OCI-LY1 (cell line): ENCODE results near the gene PLCE1.

Experiments used
- H2AFZ ChIP-seq: fragments of 200-600 bp; sonication (generic), shearing (Covaris generic); 2 replicates; pipeline ENCODE4 v1.6.0; 2014; ENCODE audit warnings: antibody characterized with exemption, mild to moderate bottlenecking, low read length
- H3F3A ChIP-seq: fragments of 200-600 bp; sonication (generic), shearing (Covaris generic); 2 replicates; pipeline ENCODE4 v1.6.0; 2014; ENCODE audit warnings: mild to moderate bottlenecking, antibody characterized with exemption, low read length, moderate library complexity; ENCODE audit not compliant: insufficient read depth
- H3K27ac ChIP-seq: fragments of 200-600 bp; sonication (generic); 2 replicates; pipeline ENCODE4 v1.5.1; 2014; ENCODE audit warnings: low read length, mixed run types, mild to moderate bottlenecking, low read depth; ENCODE audit not compliant: poor library complexity, severe bottlenecking
- H3K27me3 ChIP-seq: fragments of 200-600 bp; sonication (generic); 2 replicates; pipeline ENCODE4 v1.6.0; 2014; ENCODE audit warnings: antibody characterized with exemption, mild to moderate bottlenecking, low read length, moderate library complexity; ENCODE audit not compliant: insufficient read depth
- H3K36me3 ChIP-seq: fragments of 200-600 bp; sonication (generic); 2 replicates; pipeline ENCODE4 v1.6.1; 2014; ENCODE audit warnings: mild to moderate bottlenecking, antibody characterized with exemption, low read length, moderate library complexity, mixed read lengths; ENCODE audit not compliant: insufficient read depth
- H3K4me1 ChIP-seq: fragments of 200-600 bp; sonication (generic); 2 replicates; pipeline ENCODE4 v1.5.1; 2014; ENCODE audit warnings: mild to moderate bottlenecking, low read length, moderate library complexity; ENCODE audit not compliant: insufficient read depth, severe bottlenecking
- H3K4me2 ChIP-seq: fragments of 200-600 bp; sonication (generic), shearing (Covaris generic); 2 replicates; pipeline ENCODE4 v1.6.1; 2014; ENCODE audit warnings: low read length
- H3K4me3 ChIP-seq: fragments of 200-600 bp; sonication (generic); 2 replicates; pipeline ENCODE4 v1.5.1; 2014; ENCODE audit warnings: low read length, low read depth, mild to moderate bottlenecking, mixed read lengths; ENCODE audit not compliant: poor library complexity, severe bottlenecking
- H3K79me2 ChIP-seq: fragments of 200-600 bp; shearing (Covaris generic); 2 replicates; pipeline ENCODE4 v1.6.1; 2016; ENCODE audit warnings: mixed run types, low read length, mixed read lengths; ENCODE audit not compliant: insufficient read depth
- H3K9ac ChIP-seq: fragments of 200-600 bp; sonication (generic), shearing (Covaris generic); 2 replicates; pipeline ENCODE4 v1.6.1; 2014; ENCODE audit warnings: mild to moderate bottlenecking, low read length, mixed read lengths
- H3K9me2 ChIP-seq: fragments of 200-600 bp; sonication (generic), shearing (Covaris generic); 2 replicates; pipeline ENCODE4 v1.6.1; 2014; ENCODE audit warnings: low read depth, mild to moderate bottlenecking, low read length, mixed read lengths
- H3K9me3 ChIP-seq: fragments of 200-600 bp; shearing (Covaris generic); 2 replicates; pipeline ENCODE4 v1.6.1; 2014; ENCODE audit warnings: low read length, mixed read lengths
- H4K20me1 ChIP-seq: fragments of 200-600 bp; sonication (generic), shearing (Covaris generic); 2 replicates; pipeline ENCODE4 v1.6.0; 2016; ENCODE audit warnings: mild to moderate bottlenecking, low read length; ENCODE audit not compliant: insufficient read depth
- EZH2 ChIP-seq: fragments of 200-600 bp; sonication (generic), shearing (Covaris generic); IDR thresholded peaks from 2 replicates; pipeline ENCODE4 v1.8.0; 2017; ENCODE audit warnings: borderline replicate concordance, mixed run types, mild to moderate bottlenecking, antibody characterized with exemption, low read length, moderate library complexity, mixed read lengths
- TF ChIP-seq, protein P1 (sequence below): fragments of 200-600 bp; sonication (generic), shearing (Covaris generic); IDR thresholded peaks from 2 replicates; pipeline ENCODE4 v1.5.1; 2017; ENCODE audit warnings: mild to moderate bottlenecking, antibody characterized with exemption, low read length, moderate library complexity, mixed read lengths

The PLCE1 gene

DNA sequence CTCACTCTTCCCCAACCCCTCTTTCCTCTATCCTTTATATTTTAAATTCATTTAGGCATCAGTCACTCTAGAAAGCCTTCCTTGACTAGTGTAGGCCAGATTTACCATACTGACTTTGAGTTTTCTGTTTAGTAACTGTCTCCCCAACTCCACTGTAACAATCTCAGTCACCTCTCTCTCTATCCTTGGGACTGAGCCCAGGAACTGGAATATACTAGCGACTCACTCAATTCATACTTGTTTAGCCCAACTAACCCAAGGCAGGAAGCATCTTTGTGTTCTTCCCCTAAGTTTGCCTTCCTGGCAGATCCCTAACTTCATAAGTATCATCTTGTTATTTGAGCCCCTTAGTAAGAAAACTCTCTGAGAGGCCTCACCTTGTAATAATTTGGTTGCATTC lies 19.1 kb downstream of the PLCE1 start:
- Histone ChIP-seq H3K9me2 (no peaks in the 10 kb centered on the region), H3K9me3 (no peaks in the 10 kb centered on the region), H3K36me3 (no peaks in the 10 kb centered on the region), H3K4me2 (no peak overlapping the region), H3K27ac (no peak overlapping the region), H3F3A (no peaks in the 10 kb centered on the region), H4K20me1 (no peaks in the 10 kb centered on the region), H3K79me2 (no peaks in the 10 kb centered on the region), H2AFZ (no peak overlapping the region), H3K9ac (no peak overlapping the region), H3K4me3 (no peak overlapping the region), H3K27me3 (no peaks in the 10 kb centered on the region), H3K4me1 (no peaks in the 10 kb centered on the region)
- TF ChIP-seq, protein P1, sequence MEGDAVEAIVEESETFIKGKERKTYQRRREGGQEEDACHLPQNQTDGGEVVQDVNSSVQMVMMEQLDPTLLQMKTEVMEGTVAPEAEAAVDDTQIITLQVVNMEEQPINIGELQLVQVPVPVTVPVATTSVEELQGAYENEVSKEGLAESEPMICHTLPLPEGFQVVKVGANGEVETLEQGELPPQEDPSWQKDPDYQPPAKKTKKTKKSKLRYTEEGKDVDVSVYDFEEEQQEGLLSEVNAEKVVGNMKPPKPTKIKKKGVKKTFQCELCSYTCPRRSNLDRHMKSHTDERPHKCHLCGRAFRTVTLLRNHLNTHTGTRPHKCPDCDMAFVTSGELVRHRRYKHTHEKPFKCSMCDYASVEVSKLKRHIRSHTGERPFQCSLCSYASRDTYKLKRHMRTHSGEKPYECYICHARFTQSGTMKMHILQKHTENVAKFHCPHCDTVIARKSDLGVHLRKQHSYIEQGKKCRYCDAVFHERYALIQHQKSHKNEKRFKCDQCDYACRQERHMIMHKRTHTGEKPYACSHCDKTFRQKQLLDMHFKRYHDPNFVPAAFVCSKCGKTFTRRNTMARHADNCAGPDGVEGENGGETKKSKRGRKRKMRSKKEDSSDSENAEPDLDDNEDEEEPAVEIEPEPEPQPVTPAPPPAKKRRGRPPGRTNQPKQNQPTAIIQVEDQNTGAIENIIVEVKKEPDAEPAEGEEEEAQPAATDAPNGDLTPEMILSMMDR: no peak
- TF ChIP-seq EZH2: no peak

DNA sequence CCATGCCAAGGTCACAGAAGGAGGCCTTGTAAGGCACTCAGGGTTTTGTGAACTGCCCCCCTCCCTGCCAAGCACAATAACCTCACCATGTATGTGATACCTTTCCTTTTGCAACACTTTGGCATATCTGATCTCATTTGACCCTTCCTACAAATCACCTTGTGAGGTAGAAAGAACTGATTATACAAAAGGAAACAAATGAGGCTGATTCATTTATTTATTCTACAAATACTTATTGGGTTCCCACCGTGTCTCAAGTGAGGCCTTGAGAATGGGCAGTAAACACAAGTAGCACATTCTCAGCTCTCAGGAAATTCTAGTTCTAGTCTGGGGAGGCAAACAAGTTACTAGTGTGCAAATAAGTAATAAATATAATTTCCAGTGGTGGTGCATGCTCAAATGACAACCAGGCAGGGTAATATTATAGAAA lies 19.6 kb downstream of the PLCE1 start:
- no peak for TF ChIP-seq EZH2
- TF ChIP-seq, protein P1: no peak
- Histone ChIP-seq H2AFZ (no peak overlapping the region), H4K20me1 (no peaks in the 10 kb centered on the region), H3K27ac (no peak overlapping the region), H3K27me3 (no peaks in the 10 kb centered on the region), H3K79me2 (no peaks in the 10 kb centered on the region), H3K9ac (no peak overlapping the region), H3K4me2 (no peak overlapping the region), H3F3A (no peaks in the 10 kb centered on the region), H3K36me3 (no peaks in the 10 kb centered on the region), H3K4me1 (no peaks in the 10 kb centered on the region), H3K4me3 (no peak overlapping the region), H3K9me3 (no peaks in the 10 kb centered on the region), H3K9me2 (no peaks in the 10 kb centered on the region)

DNA sequence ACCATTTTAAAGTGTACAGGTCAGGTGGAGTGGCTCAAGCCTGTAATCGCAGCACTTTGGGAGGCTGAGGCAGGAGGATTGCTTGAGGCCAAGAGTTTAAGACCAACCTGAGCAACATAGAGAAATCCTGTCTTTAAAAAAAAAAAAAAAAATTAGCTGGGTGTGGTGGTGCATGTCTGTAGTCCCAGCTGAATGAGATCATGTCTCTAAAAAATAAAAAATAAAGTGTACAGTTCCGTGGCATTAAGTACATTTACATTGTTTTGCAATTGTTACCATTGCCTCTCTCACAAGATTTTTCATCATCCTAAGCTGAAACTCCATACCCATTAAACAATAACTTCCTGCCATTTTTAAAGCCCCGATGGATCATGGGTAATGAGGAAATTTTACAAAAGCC lies 20.6 kb downstream of the PLCE1 start:
- no peaks in the 10 kb centered on the region for H3K4me1 ChIP-seq
- no peaks in the 10 kb centered on the region for H3F3A ChIP-seq
- no peaks in the 10 kb centered on the region for H3K27me3 ChIP-seq
- H3K4me3 ChIP-seq: no peak overlapping the region
- no peaks in the 10 kb centered on the region for H3K36me3 ChIP-seq
- no peak overlapping the region for H2AFZ ChIP-seq
- H4K20me1 ChIP-seq: no peaks in the 10 kb centered on the region
- no peak overlapping the region for H3K9ac ChIP-seq
- no peak overlapping the region for H3K27ac ChIP-seq
- no peaks in the 10 kb centered on the region for H3K79me2 ChIP-seq
- H3K4me2 ChIP-seq: no peak overlapping the region
- H3K9me3 ChIP-seq: no peaks in the 10 kb centered on the region
- TF ChIP-seq, protein P1: no peak
- no peak for TF ChIP-seq EZH2
- H3K9me2 ChIP-seq: no peaks in the 10 kb centered on the region
